ENCODE data around the gene GHR.

GHR gene

GRCh38 chr5:42520203-42520602, 97.0 kb downstream of the GHR start:
- no peak for TF ChIP-seq CTCF (IDR thresholded peaks at IDR 0.05; ENCODE audit: insufficient read depth, low read length, missing control alignments)
- DNase-seq (ENCODE audit: low read depth, low spot score): no peak
- H3K4me3 ChIP-seq (ENCODE audit: low read depth, low read length): no peak overlapping the region
- POLR2A ChIA-PET: no interaction called here
- CTCF ChIA-PET: interaction anchor here (1.3 kb wide), 1 partner anchor 97 kb away, joined by 3 read pairs; the partner anchor contains the start of gene GHR

- no peak for DNase-seq (ENCODE audit: low read depth, low spot score)
- no peak for TF ChIP-seq CTCF (IDR thresholded peaks at IDR 0.05; ENCODE audit: insufficient read depth, low read length, missing control alignments)
- no peak overlapping the region for H3K4me3 ChIP-seq (ENCODE audit: low read depth, low read length)
- ChIA-PET CTCF (interaction anchor here (1.3 kb wide), 1 partner anchor 98 kb away, joined by 3 read pairs; the partner anchor contains the start of gene GHR), POLR2A (no interaction called here)
Measured at GRCh38 chr5:42520957-42521356, 97.7 kb downstream of the GHR start.

- DNase-seq (ENCODE audit: low read depth, low spot score): no peak
- ChIA-PET POLR2A (no interaction called here), CTCF (no interaction called here)
- H3K4me3 ChIP-seq (ENCODE audit: low read depth, low read length): no peak overlapping the region
- TF ChIP-seq CTCF (IDR thresholded peaks at IDR 0.05; ENCODE audit: insufficient read depth, low read length, missing control alignments): no peak
Measured at GRCh38 chr5:42521406-42521805, 98.2 kb downstream of the GHR start.

- no peak overlapping the region for H3K4me3 ChIP-seq (ENCODE audit: low read depth, low read length)
- no peak for TF ChIP-seq CTCF (IDR thresholded peaks at IDR 0.05; ENCODE audit: insufficient read depth, low read length, missing control alignments)
Measured at GRCh38 chr5:42522783-42523182, 99.5 kb downstream of the GHR start.

GRCh38 chr5:42526179-42526578, 102.9 kb downstream of the GHR start:
- no peak overlapping the region for H3K4me3 ChIP-seq (ENCODE audit: low read depth, low read length)
- TF ChIP-seq CTCF (IDR thresholded peaks at IDR 0.05; ENCODE audit: insufficient read depth, low read length, missing control alignments): no peak
- POLR2A ChIA-PET: no interaction called here
- CTCF ChIA-PET: interaction anchor here (0.6 kb wide), 1 partner anchor 54 kb away, joined by 3 read pairs; no protein-coding TSS in a partner anchor
- no peak for DNase-seq (ENCODE audit: low read depth, low spot score)

More at GRCh38 chr5:42522783-42523182, 99.5 kb downstream of the GHR start:
- no peak for DNase-seq (ENCODE audit: low read depth, low spot score)
- ChIA-PET POLR2A (no interaction called here), CTCF (no interaction called here)

GRCh38 chr5:42531611-42532010, 108.4 kb downstream of the GHR start:
- TF ChIP-seq CTCF (IDR thresholded peaks at IDR 0.05; ENCODE audit: insufficient read depth, low read length, missing control alignments): no peak
- POLR2A ChIA-PET: no interaction called here
- no peak overlapping the region for H3K4me3 ChIP-seq (ENCODE audit: low read depth, low read length)
- CTCF ChIA-PET: no interaction called here
- no peak for DNase-seq (ENCODE audit: low read depth, low spot score)

Measured in AG04449 (cell line).